ENCODE measurements around the gene RBFOX1. TPM values are rescaled to one million over a fixed set of nuclear protein-coding genes. Genes with fewer than 3 reads are reported as not detected.

RBFOX1 gene
- total and polyA plus RNA-seq, 10 of the 15 experiments (the other 5 are each of a cell fraction or from before 2014, with no cell fraction given), result 0.87 TPM; not detected in 9

GRCh38 chr16:7612671-7613070 lies 280.0 kb downstream of the RBFOX1 start:
- H3K27me3 ChIP-seq (replicated peaks in 1 of 2; ENCODE audit: control insufficient read depth in 2 of 2, insufficient read depth in 2 of 2, low read length in 1 of 2), result no peaks in the 10 kb centered on the region
- no peaks in the 10 kb centered on the region for H4K20me1 ChIP-seq (ENCODE audit: control insufficient read depth, insufficient read depth)
- 14% methylated on average over 8 of the region's 8 CpGs for WGBS (ENCODE audit: insufficient coverage, insufficient replicate concordance, low lambda C conversion rate, missing lambda C conversion rate)
- in situ Hi-C loops (cut with MboI), result no loop called here
- no peaks in the 10 kb centered on the region for H3K9me3 ChIP-seq (replicated peaks; ENCODE audit: control insufficient read depth, insufficient read depth, low read length)
- FAIRE-seq (no peak), DNase-seq (ENCODE audit: low read depth, low spot score) (no peak), ATAC-seq (no peak)
- H3K27ac ChIP-seq (ENCODE audit: control insufficient read depth, insufficient read depth), result no peak overlapping the region
- H3K79me2 ChIP-seq (ENCODE audit: control insufficient read depth, insufficient read depth, low read length), result no peaks in the 10 kb centered on the region
- no peak overlapping the region for H3K4me3 ChIP-seq
- intact Hi-C loops (cut with micrococcal nuclease; ENCODE audit: unreplicated experiment), result no loop called here
- no peak overlapping the region for H2AFZ ChIP-seq (ENCODE audit: control insufficient read depth, low read depth, low read length)
- no peaks in the 10 kb centered on the region for H3K36me3 ChIP-seq (ENCODE audit: control insufficient read depth in 2 of 2, insufficient read depth in 2 of 2, low read length in 1 of 2)
- H3K4me1 ChIP-seq (ENCODE audit: control insufficient read depth, insufficient read depth, low read length), result no peaks in the 10 kb centered on the region
- no TSS peak for BruUV-seq (replicated peaks)
- ChIA-PET CTCF (no interaction called here), POLR2A (no interaction called here), RAD21 (ENCODE audit: unreplicated experiment) (no interaction called here), SMC1A (ENCODE audit: uncharacterized antibody, unreplicated experiment) (interaction anchor here (0.6 kb wide), 1 partner anchor 112 kb away, joined by 3 read pairs; no protein-coding TSS in a partner anchor)
- no peak overlapping the region for H3K9ac ChIP-seq (ENCODE audit: control insufficient read depth, insufficient read depth, low read length)
- no peak overlapping the region for H3K4me2 ChIP-seq (ENCODE audit: control insufficient read depth, insufficient read depth)
- TF ChIP-seq MTA2 (IDR thresholded peaks at IDR 0.05; ENCODE audit: low read depth) (no peak), JUNB (IDR thresholded peaks at IDR 0.05) (no peak), BCL11A (IDR thresholded peaks at IDR 0.05; ENCODE audit: low read depth, low read length) (no peak), ATF3 (IDR thresholded peaks at IDR 0.05; ENCODE audit: borderline replicate concordance, extremely low read depth, low read depth, low read length) (no peak), RAD51 (IDR thresholded peaks at IDR 0.05) (no peak), TCF12 (IDR thresholded peaks at IDR 0.05; ENCODE audit: low read depth, low read length) (no peak), ZBTB11 (CRISPR knock-in tag; IDR thresholded peaks at IDR 0.05) (no peak), REST (IDR thresholded peaks at IDR 0.05; ENCODE audit: low read depth, low read length) (no peak), CEBPB (IDR thresholded peaks at IDR 0.05; ENCODE audit: borderline replicate concordance in 1 of 2, low read depth in 2 of 2, low read length in 2 of 2) (no peak), CTCF (IDR thresholded peaks at IDR 0.05 in 2 of 3, conservative IDR thresholded peaks at IDR 0.05 in 1 of 3; ENCODE audit: control insufficient read depth in 2 of 3, extremely low read depth in 1 of 3, insufficient read depth in 1 of 3, low read depth in 3 of 3, low read length in 3 of 3) (no peak), ZNF207 (IDR thresholded peaks at IDR 0.05; ENCODE audit: borderline replicate concordance) (no peak), NR2C1 (IDR thresholded peaks at IDR 0.05) (no peak), YY1 (IDR thresholded peaks at IDR 0.05; ENCODE audit: low read depth, low read length) (no peak), NKRF (conservative IDR thresholded peaks at IDR 0.05) (no peak)

All from GM12878 (cell line).